SKM-1 treated with dmso at 0.1 percent for 144 hours (cell line): ENCODE measurements around the gene TSC22D1.

Experiments used
- DNase-seq: peaks from one replicate; lab custom pipeline; 2025; ENCODE audit not compliant: unreplicated experiment; lab: John Stamatoyannopoulos, UW

Gene TSC22D1

DNA sequence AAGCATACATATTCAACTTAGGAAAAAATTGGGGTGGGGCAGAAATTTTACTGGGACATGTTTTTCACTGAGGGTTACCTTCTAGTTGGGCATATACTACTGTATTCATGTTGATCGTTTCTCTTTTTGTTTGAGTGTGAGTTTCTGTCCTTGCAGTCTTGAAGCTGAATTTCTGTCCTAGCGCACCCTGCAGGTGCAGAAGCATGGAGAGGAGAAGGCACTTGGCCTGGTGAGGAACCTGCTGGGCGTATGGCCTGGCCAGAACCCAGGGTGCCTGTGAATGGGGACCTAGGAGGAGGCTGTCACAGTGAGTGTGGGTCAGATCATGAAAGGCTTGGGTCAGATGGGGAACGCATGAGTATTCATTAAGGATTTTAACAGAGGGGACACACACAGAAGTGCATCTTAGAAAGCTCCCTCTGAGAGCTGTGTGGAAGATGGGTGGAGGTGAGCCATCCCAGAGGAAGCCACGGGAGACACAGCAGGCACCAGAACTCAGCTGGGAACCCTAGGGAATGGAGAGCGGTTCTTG, 165.7 kb downstream of the TSC22D1 start:
- no peak for DNase-seq

DNA sequence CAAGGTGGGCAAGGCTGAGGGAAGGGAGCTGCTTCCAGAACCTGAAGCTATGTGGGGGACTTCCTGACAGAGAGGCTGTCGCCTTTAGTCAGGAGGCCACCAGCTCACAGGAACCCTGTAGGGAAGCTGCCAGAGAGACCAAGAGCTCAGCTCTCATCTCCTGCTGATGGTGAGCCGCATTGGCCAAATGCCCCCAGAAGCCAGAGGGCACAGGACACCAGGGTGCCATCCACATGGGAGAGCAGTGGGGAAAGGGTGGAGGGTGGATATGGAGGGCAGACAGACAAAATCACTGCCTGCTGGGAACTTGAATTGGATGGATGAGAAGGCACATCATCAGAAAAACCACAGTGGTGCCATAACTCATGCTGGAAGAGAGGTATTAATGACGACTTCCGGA, 166.5 kb downstream of the TSC22D1 start:
- no peak for DNase-seq

DNA sequence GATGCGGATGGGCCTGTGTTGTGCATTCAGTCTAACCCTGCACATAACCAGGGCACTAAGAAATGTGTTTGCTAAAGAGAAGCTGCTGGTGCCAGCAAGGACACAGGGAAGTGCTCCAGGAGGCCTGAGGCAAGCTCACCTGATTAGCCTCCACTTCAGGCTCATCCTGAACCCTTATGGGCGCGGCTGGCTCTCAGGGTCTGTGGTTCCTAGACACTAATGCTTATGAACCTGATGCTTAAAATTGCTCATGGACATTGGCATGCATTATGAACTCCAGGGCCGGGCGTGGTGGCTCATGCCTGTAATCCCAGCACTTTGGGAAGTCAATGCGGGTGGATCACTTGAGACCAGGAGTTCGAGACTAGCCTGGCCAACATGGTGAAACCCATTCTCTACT, 168.2 kb downstream of the TSC22D1 start:
- no peak for DNase-seq

DNA sequence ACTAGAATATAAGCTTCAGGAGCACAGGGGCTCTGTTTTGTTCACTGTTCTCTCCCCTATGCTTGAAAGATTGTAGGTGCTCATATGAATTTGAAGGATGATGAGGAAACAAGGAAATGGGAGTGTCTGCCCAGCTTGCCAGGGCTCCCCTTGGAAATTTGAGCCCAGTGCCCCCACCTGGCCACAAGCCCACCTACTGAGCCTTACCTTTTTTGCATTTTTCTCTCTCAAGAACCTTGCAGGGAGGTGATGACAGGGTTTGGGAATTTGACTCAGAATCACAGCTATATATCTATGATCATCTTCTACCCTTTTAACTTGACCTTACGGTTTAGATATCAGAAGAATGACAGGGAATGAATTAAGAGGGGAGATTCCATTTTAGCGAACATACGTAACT, 168.8 kb downstream of the TSC22D1 start:
- DNase-seq: no peak

DNA sequence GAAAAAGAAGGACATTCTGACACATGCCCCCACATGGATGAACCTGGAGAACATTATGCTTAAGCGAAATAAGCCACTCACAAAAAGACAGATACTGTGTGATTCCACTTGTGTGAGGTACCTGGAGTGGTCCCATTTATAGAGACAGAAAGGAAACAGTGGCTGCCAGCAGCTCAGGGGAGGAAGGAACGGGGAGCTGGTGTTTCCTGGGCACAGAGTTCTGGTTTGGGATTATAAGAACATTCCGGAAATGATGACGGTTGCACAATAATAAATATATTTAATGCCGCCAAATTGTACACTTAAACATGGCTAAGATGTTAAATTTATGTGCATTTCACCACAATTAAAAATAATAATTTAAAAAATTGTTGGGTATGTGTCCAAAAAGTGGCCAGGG, 169.5 kb downstream of the TSC22D1 start:
- no peak for DNase-seq

DNA sequence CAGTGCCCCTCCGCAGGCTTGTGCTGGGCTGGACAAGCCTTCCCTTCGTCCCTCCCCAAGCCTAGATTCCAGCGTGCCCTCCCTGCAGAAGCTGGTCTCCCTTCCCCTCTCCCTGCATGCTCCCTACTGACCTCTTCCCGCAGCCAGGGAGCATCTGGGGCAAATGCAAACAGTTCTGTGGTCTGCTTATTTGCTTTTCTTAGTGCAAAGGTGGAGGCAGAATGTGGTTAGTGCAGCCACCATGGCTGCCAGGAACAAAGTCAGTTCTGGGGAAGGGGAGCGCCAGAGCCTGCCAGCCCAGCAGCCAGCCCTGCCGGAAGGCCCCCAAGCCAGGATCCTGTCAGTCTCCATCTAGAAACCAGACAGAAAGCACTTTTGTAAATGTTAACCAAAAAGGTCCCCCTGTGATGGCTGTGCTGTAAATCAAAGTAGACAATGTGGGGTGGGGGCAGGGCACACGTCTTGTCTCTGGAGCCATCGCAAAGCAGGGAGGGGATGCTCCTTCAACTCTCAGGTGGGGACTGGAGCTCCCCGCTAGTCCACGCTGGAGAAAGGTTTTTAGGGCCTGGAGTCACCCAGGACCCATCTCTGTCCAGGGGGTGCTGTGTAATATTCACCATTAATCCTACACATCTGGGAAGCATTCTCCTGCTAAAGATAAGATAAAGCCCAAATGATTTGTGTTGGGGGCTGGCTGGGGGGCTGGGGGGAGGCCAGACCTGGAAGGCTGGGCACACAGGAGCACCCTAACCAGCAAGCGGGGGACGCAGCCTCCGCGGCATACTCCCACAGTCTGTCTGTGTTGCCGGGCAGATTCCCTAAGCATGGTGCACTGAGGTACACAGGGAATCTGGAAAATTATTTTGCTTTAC, 171.6 kb downstream of the TSC22D1 start:
- no peak for DNase-seq

DNA sequence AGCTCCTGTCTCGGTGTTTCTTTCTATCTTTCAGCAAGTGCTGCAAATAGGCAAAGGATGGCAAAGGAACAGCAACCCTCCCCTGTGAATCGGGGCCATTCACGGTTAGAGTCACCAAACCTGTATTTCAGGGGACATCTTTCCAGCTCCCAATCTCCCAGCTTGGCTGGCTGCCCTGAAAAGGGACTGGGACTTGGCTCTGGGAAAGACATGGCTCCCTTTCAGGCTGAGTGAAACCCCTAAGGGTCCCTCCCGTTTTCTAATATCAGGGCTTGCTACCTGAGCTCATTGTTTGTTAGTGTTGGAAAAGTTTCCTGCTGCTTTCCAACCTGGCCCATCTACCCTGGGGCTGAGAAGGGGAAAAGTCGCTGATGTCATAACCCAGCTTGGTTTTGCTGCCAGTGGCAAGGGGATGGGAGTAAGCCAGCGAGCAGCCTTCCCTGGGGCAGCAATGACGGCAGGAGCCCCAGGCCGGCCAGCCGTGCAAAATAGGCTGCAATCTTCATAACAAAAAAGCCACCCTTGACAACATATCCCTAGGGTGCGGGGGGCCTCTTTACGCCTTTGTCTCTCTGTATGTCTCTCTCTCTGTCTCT, 172.6 kb downstream of the TSC22D1 start:
- no peak for DNase-seq

DNA sequence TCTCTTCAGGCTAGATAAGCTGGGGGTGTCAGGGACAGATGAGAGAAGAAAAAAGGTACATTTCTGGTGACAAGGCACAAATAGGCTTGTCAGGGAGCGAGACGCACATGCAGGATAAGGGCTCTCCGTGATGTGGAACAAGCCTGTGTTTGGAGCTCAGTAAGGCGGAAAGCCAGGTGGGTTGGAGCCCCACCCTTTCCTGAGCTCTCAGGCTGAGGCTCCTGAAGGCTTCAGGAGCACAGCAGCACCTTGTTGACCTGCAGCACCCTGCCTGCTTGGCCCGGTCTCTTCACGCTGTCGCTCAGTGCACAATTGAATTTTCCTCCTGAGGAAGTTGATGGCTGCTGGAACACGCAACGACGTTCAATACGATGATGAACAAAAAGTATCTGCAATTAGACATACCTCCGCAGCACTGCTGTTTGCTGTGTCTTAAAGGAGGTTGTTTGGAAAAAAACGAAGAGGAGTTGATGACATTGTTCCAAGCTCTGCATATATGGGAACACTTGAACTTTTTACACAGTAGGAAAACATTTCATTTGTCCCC, 173.2 kb downstream of the TSC22D1 start:
- DNase-seq: no peak

DNA sequence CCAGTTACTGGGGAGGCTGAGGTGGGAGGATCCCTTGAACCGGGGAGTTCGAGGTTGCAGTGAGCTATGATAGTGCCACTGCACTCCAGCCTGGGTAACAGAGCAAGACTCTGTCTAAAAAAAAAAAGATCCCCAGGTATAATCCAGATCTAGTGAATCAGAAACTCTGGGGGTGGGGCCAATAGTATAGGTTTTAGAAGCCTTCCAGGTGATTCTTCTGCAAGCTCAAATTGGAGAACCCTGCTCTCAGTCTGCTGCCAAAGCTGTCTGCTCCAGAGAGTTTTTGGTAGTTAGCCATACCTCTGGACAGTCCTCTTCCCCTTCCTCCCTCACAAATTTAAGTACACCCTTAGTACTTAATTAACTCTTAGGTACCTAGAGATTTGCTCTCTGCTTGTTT, 174.6 kb downstream of the TSC22D1 start:
- DNase-seq: no peak

DNA sequence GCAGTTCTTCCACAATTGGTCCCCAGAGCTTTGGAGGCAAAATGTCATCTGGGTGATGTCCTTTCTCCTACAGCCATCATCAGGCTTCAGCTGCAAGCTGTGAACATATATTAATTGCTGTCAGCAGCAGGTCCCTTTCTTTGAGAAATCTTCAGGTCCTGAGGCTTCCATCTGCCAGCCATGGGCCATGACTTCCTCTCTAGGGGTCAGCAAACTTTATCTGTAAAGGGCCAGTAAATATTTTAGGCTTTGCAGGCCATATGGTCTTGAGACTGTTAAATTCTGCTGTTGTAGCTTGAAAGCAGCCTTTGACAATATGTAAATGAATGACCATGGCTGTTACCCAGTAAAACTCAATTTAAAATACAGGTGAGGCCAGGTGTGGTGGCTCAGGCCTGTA, 175.4 kb downstream of the TSC22D1 start:
- DNase-seq: no peak

DNA sequence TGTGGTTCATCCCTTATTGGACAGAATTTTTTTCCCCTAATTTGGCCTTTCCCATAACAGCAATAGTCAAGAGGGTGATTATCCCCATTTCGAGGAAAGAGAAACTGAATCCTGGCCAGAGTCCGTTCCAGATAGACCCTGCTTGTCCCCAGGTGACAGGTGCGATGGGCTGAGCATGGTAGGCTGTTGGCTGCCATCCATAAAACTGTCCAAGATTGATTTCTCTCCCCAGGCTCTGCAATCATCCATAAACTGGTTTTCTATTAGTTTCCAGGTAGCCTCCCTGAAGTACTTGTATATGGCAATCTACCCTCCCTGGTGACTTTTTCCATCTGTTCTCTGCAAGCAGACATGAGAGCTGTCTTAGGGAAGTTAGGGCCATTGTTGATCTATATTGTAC, 177.1 kb downstream of the TSC22D1 start:
- no peak for DNase-seq

DNA sequence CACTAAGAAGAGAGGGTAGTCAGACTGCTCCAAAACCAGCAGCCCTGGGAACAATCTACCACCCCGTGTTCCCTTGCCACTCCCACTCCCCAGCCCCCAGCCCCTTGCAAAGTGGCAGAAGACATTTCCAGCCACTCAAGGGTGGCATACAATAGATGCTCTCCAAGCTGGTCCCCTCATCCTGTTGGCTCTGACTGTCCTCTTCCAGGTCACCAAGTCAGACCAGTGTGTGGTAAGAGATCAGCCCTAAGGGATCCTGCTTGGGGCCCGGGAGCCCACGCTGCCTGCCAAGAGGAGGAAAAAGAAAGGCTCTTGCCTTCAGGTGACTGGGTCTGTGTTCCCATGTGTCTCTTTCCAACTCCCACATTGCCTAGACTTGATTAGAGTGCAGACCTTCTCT, 177.5 kb downstream of the TSC22D1 start:
- DNase-seq: no peak

DNA sequence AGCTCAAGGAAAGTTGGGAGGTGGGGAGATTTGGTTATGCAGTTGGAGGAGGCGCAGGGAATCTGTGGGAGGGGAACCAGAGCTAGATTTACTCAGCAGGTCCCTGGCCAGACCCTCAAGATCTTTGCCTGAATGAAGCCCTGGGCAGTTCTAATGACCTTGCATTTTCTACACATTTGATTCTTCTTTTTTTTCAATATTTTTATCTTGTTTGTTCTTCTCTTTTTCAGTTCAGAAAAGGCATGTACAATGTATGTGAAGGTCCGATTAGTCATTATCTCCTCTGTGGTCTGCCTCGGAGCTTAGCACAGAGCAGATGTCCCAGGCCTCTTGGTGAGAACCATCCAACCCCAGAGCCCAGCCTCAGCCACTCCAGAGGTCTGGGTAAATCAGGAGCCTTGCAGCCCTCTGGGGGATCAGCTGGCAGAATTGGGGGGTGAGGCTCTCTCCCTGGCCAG, 178.3 kb downstream of the TSC22D1 start:
- DNase-seq: no peak

DNA sequence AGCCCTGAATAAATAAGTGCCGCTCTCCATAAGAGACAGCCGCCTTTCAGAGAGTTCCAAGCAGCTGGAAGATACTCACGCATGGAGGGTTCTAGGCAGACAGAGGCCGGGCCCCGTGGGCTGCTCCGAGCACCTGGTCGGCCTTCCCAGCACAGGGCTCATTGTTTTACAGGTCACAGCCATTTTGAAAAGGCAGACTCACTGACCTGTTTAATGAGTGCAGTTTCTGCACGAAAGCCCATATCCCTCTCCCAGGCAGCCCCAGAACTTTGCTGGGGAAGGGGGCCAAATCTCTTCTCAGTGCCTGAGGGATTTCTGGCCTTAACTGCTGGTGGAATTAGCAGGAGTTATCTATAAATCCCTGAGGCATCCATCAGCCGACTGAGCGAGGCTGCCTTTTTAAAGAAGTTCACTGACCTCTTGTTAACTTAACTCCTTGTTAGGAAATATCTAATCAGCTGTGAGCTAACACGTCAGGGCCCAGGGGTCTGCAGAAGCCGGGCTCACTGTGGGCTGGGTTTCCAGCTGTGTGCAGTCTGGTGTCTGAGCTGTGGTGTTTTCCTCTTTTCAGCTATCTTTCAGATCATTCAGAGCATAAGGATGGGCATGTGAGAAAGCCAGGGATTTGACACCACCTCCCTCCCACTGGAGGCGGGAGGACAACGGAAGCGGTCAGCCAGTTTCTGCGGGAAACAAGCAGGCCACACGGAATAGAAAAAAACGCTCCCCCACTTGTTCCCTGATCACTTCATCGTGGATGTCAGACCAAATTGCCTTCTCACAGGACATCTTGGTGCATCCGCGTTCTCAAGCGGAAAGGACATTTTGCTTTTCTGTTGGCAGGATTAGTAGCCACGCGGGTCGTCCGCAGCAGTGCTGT, 179.2 kb downstream of the TSC22D1 start:
- no peak for DNase-seq

DNA sequence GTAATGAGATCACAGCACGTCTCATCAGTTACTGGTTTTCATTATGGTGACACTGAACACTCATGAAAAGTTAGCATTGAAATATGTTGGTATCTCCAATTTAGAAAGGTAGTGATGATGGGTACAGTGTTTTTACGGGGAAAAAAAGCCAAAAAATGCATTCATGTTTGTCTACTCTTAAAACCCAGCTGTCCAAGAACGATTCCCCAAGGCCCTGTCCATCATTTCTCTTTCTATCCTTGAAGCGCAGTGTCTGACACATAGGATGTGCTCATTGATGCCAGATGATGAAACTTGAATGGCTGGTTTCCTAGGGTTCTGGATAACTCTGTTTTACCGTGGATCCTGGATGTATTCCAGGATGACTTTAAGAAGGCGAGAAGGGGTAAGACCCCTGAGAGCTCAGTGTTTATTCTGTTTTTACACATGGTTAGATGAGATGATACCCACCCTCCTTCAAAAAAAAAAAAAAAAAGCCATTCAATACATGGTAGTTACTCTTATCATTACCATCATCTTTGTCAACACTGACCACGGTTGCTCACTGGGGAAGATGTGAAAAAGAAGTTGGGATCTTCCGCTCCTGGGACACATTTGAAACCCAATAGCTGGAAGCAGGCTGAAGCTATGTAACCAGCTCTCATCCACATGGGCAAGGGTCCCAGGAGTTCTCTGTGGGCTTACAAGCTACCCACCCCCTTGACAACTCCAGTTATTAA, 180.0 kb downstream of the TSC22D1 start:
- DNase-seq: no peak

DNA sequence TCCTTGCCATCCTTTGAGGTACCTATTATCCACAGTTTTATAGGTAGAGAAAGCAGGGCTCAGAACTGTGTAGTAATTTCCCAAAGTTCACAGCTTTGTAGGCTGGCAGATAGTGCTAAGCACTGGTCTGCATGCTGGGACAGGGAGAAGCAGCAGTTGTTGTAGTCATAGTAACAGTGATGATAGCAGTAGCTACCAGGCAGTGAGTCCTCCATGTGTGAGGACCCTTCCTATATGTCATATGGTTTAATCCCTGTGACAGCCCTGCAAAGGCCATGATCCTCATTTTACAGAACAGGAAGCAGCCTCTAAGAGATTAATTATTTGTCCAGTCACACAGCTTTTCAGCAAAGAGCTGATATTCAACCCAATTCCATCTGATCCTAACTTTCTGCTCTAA, 181.5 kb downstream of the TSC22D1 start:
- DNase-seq: no peak

DNA sequence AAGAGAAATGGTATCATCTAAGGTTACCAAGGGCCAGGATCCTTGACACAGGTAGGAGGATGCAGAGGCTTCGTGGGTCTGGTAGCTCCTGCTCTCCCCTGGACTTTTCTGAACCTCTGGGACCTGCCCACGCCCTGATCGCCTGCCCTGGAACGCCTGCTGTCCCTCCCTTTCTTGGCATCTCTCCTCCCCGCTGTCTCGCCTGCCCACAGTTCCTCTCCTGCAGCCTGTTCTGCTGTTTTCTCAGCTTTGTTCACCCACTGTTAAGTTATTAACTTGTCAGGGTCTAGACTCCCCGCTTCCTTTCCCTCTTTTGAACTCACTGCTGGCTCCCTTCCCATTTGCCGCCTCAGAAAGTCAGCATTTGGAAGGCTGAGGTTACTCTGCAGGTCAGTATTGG, 182.7 kb downstream of the TSC22D1 start:
- DNase-seq: no peak

DNA sequence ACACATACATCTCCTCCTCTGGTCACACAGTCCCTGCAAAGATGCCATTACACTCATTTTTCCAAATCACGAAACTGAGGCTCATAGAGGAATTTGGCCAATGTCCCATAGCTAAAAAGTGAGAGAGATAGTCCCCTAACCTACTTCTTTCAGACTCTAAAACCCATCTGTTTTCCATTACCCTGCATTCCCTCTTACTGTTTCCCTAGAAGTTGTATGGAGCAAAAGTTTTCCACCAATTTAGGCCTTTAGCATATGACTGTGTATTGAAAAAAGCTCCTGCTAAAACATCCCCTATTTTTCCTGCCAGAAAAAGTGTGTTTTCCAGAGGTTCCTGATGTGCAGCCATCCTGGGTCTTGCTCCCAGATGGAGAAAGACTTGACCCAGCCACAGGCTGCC, 186.3 kb downstream of the TSC22D1 start:
- DNase-seq: no peak

DNA sequence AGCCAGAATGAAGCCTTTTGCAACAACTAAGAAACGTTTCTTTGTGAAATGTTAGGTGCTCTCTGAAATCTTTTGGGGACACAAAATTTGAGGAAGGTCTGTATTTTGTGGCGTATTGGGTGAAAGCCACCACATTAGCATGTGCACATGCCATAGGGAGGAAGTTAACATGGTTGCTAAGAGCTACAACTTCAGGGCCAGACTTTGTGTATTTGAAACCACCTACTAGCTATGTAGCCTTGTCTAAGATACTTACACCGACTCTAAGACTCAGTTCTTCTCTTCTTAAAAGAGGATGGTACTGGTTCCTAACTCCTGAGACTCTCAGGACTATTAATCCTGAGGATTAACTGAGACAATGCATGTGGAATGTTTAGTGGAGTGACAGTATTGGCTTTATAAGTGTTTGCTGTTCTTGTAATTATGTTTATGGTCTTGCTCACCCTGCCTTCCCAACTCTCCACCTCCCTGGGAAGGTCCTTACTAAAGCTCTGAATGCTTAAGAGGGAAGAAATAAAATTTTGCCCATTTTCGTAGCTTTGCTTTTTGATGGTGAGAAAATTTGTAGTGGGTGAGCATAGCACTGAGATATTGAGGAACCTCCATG, 187.0 kb downstream of the TSC22D1 start:
- DNase-seq: peak; percentile 39

DNA sequence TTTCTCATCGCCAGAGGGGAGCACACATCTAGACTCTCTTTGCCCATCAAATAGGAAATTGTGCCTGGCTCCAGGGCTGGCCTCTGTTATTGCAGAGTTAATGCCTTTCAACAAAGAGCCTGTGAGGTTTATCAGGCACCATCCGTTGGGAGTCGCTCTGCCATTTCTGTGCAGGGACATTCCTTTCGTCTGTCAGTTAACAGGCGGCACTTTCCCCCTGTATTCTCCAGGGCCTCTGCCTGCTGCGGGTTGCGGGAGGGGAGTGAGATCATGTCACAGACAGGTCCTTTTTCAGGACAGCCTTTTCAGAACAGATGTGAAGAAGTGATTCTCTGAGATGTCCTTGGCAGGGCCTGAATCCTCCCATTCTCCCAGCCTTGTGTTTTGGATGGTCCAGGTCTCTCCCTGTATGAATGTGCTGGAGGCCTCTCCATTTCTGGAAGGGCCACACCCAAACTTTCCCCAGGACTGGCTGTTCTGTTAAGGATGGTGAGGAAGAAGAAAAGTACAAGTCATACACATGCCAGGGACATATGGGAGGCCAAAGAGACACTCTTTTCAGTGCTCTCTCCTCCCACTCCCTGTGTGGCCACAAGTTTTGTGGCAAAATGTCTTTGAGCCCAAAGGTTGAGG, 187.6 kb downstream of the TSC22D1 start:
- DNase-seq: no peak
